Heart left ventricle (tissue), 16 donors: ENCODE data around the gene PIAS4. TPM values are rescaled to one million over a fixed set of nuclear protein-coding genes. Genes with fewer than 3 reads are reported as not detected.

Experiments
- ATAC-seq, 4 donors: fragments of 200-7000 bp; cut with Tn5 transposase; one replicate each; pipeline ENCODE4 v1.9.1; 2020 to 2022; ENCODE audit warnings: moderate library complexity in 4 of 4, mild to moderate bottlenecking in 3 of 4, moderate number of reproducible peaks in 1 of 4
- DNase-seq, 5 donors: peaks; one replicate each; pipeline ENCODE4 v3.0.0-alpha.2; 2020
- H3K27ac ChIP-seq, 12 donors: fragments of 200-600 bp; sonication (generic) in 4 of 12; one replicate each; pipeline versions ENCODE4 v1.5.0 to v1.8.0; 2016 to 2022; ENCODE audit warnings: mild to moderate bottlenecking in 2 of 12
- H3K27me3 ChIP-seq, 9 donors: fragments of 200-600 bp; sonication (generic) in 2 of 9; one replicate each; pipeline versions ENCODE4 v1.5.1 to v1.8.0; 2016 to 2022; ENCODE audit warnings: mild to moderate bottlenecking in 3 of 9
- H3K36me3 ChIP-seq, 9 donors: fragments of 200-600 bp; sonication (generic) in 2 of 9; one replicate each; pipeline versions ENCODE4 v1.5.0 to v1.8.0; 2018 to 2022; ENCODE audit warnings: mild to moderate bottlenecking in 2 of 9
- H3K4me1 ChIP-seq, 12 donors: fragments of 200-600 bp; sonication (generic) in 4 of 12; one replicate each; pipeline versions ENCODE4 v1.5.0 to v1.8.0; 2016 to 2022; ENCODE audit warnings: mild to moderate bottlenecking in 3 of 12
- H3K4me3 ChIP-seq, 12 donors: fragments of 200-600 bp; sonication (generic) in 4 of 12; one replicate each; pipeline versions ENCODE4 v1.5.0 to v1.8.0; 2017 to 2022; ENCODE audit warnings: mild to moderate bottlenecking in 9 of 12, moderate library complexity in 4 of 12
- H3K9me3 ChIP-seq, 12 donors: fragments of 200-600 bp; sonication (generic) in 4 of 12; one replicate each; pipeline versions ENCODE4 v1.5.0 to v1.8.0; 2016 to 2022; ENCODE audit warnings: mild to moderate bottlenecking in 1 of 12
- POLR2A ChIP-seq, 2 donors: fragments of 450-650 bp; IDR thresholded peaks; one replicate each; pipeline ENCODE4 v1.6.1; 2017; ENCODE audit warnings: antibody characterized with exemption in 2 of 2, mild to moderate bottlenecking in 2 of 2, moderate library complexity in 2 of 2
- WGBS, 4 donors: extraction: QIAGEN DNeasy Blood & Tissue Kit in 2 of 4; methylation state at CpG; one replicate each; pipeline versions ENCODE4 v1.1.5 to v1.1.7; 2013 to 2018; 5-methylcytosine and 5-hydroxymethylcytosine counted together
- intact Hi-C, 10 donors: fragments of 100-400 bp; cut with DNase I; formaldehyde crosslinking; loops; one replicate each; pipeline versions ENCODE4 v1.11.1 to v1.14.2; 2022
- polyA plus RNA-seq, 2 donors: library from polyadenylated mRNA; stranded (reverse); fragments of 200-250 nt; gene quantifications; one replicate each; pipeline ENCODE4 v1.2.3, GENCODE V29; 2013
- total RNA-seq, 9 donors: library from RNA; depleted of rRNA in 2 of 9; stranded (reverse); fragments of >200 nt in 2 of 9; fragmentation: NEBNext Ultra II Directional in 3 of 9; extraction: Animal tissue kit (Norgen Biotek cat#: 25700) in 3 of 9; gene quantifications; one replicate each; pipeline versions ENCODE4 v1.1.0 to v1.2.4, GENCODE V29; 2016 to 2023
- TF ChIP-seq, protein P1 (sequence below), 12 donors: fragments of 200-600 bp; sonication (generic) in 4 of 12; IDR thresholded peaks; one replicate each; pipeline versions ENCODE4 v1.5.0 to v1.8.0; 2018 to 2022; ENCODE audit warnings: antibody characterized with exemption in 12 of 12, mild to moderate bottlenecking in 5 of 12
- donor health status: ischemic (EF 13 %, LVEDD 7.1; RV severe dilation, severe dysfunction).
- donor health status: healthy with polysubstance abuse.
- donor health status: DM: no; HTN: yes; CAD: no.
- donor health status: DM: no; HTN: no; CAD: no.
- donor health status: ischemic (EF 25% LVEDD 6.9; RV normal size, moderate dysfunction).
- donor health status: ischemic (EF 25% LVEDD 5.7; RV mildly dilated, moderate dysfunction).
- donor health status: healthy.
- donor health status: DM: yes; HTN: yes; CAD: no.
- donor health status: ischemic (EF 35%, LVEDD 5.7; RV mildly dilated, moderate dysfunction).
- donor health status: nonischemic (EF 11% LVEDD 7.7; RV severe dilation, severe dysfunction).
- donor health status: DM: yes; HTN: yes; CAD: no.
- donor health status: PGD.
- donor health status: ischemic (EF 29% LVEDD 5.4; RV normal size, mild dysfunction).
- donor health status: nonischemic (EF 23%, LVEDD 6.1; RV moderate dilation, normal function).

PIAS4 gene
- total and polyA plus RNA-seq, 11 donors = 12.3 to 19.1 (median 15.3) TPM

DNA sequence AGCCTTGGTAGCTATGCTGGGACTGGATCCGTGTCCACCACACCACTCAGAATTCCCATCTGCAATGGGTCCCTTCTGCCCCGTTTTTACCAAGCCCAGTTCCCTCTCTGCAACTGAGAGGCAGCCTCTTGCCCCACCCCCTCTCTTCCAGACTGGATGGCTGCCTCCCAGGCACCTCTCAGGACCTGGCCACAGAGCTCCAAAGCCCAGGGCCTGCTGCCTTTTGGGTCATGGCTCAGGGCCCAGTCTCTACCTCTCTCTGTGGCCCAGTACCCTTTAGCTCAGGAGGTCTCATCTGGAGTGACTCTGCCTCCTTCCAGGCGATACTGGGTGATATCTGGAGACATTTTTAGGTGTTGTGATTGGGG, 69.5 kb downstream of the PIAS4 start:
- intact Hi-C loops = loop anchor here in 2 of 10 donors (5.0 to 10.0 kb wide), 2 partner anchors 45 to 48 kb away; partner anchors contain the start of gene MAP2K2 (in 2 of the 2)
- WGBS, 4 donors = 61 to 76% (median 75%) methylated on average over 2 to 3 of the region's 3 CpGs
- Histone ChIP-seq H3K9me3 (no peaks in the 10 kb centered on the region), H3K4me3 (no peak overlapping the region), H3K36me3 (no peaks in the 10 kb centered on the region), H3K27me3 (no peaks in the 10 kb centered on the region), H3K27ac (peak overlapping the region in 10 of 12 donors; percentile 81 to 96 (median 90)), H3K4me1 (peaks cover 0 to 44% (median 14%) of the 10 kb centered on the region in 12 donors)
- DNase-seq = peak in 2 of 5 donors; percentile 33 to 54
- peak in 2 of 4 donors; percentile 25 to 28 for ATAC-seq
- TF ChIP-seq, protein P1, sequence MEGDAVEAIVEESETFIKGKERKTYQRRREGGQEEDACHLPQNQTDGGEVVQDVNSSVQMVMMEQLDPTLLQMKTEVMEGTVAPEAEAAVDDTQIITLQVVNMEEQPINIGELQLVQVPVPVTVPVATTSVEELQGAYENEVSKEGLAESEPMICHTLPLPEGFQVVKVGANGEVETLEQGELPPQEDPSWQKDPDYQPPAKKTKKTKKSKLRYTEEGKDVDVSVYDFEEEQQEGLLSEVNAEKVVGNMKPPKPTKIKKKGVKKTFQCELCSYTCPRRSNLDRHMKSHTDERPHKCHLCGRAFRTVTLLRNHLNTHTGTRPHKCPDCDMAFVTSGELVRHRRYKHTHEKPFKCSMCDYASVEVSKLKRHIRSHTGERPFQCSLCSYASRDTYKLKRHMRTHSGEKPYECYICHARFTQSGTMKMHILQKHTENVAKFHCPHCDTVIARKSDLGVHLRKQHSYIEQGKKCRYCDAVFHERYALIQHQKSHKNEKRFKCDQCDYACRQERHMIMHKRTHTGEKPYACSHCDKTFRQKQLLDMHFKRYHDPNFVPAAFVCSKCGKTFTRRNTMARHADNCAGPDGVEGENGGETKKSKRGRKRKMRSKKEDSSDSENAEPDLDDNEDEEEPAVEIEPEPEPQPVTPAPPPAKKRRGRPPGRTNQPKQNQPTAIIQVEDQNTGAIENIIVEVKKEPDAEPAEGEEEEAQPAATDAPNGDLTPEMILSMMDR (IDR thresholded peaks at IDR 0.05) = no peak
- no peak for TF ChIP-seq POLR2A (IDR thresholded peaks at IDR 0.05)

DNA sequence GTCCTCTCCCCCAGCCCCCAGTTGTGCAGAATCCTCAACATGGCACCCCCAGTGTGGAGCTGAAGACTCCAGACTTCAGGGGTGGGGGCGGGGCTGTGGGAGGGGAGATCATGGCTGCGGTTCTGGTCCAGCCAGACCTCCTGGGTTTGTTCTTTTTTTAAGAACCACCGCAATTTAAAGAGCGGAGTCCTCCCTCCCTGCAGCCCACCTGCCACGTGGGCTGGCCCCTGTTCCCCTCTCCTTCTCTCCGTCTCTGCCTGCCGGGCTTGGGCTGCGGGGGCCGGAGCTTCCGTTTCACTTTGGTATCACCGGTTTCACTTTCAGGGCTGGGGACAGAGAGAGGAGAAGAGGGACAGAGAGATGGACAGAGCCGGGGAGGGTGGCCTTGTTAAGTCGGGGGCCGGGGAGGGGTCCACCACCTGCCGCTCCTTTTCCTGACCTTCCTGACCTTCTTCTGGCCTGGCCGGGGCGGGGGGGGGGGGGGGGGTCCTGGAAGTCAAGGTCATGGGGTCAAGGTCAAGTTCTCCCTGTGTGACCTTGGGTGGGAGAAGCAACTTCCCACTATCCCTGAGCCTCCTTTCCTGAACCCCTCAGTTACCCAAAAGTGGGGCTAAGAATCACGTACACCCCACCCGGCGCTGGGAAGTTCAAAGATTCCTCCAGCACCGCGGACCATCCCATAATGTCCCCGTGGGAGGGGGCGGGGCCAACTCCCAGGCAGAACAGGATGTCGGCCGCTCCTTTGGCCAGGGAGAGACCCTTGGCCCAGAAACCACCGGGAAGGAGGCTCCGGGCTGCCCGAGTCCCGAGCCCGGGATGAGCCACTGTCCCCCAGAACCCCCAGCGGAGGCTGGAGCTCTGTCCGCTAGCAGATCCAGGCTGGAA, 70.5 kb downstream of the PIAS4 start:
- H3K9me3 ChIP-seq = no peaks in the 10 kb centered on the region
- peak in 1 of 2 donors; percentile 34 for TF ChIP-seq POLR2A (IDR thresholded peaks at IDR 0.05)
- TF ChIP-seq, protein P1 (IDR thresholded peaks at IDR 0.05) = no peak
- peak overlapping the region in 11 of 12 donors; percentile 40 to 77 (median 61) for H3K4me3 ChIP-seq
- DNase-seq (peak; percentile 84 to 89 (median 87)), ATAC-seq (peak; percentile 71 to 92 (median 80))
- H3K27ac ChIP-seq = peak overlapping the region; percentile 80 to 96 (median 88)
- no peaks in the 10 kb centered on the region for H3K36me3 ChIP-seq
- intact Hi-C loops = loop anchor here in 2 of 10 donors (5.0 to 10.0 kb wide), 2 partner anchors 44 to 47 kb away; partner anchors contain the start of gene MAP2K2 (in 2 of the 2)
- H3K27me3 ChIP-seq = no peaks in the 10 kb centered on the region
- peaks cover 0 to 44% (median 14%) of the 10 kb centered on the region in 12 donors for H3K4me1 ChIP-seq
- 18 to 34% (median 23%) methylated on average over 12 to 33 of the region's 33 CpGs for WGBS, 4 donors

DNA sequence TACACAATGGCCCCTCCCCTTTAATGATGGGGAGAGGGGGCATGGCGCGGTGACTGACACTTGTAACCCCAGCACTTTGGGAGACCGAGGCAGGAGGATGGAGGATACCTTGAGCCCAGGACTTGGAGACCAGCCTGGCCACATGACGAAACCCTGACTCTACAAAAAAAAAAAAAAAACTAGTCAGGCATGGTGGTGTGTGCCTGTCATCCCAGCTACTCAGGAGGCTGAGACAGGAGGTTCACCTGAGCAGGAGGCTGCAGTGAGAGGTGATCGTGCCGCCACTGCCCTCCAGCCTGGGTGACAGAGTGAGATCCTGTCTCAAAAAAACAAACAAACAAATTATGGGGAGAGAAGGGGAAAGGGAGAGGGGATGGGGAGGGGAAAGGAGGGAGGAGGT, 72.9 kb downstream of the PIAS4 start:
- Histone ChIP-seq H3K4me3 (no peak overlapping the region), H3K9me3 (no peaks in the 10 kb centered on the region), H3K4me1 (peaks cover 0 to 57% (median 19%) of the 10 kb centered on the region in 12 donors), H3K27ac (no peak overlapping the region), H3K27me3 (no peaks in the 10 kb centered on the region), H3K36me3 (no peaks in the 10 kb centered on the region)
- no peak for TF ChIP-seq POLR2A (IDR thresholded peaks at IDR 0.05)
- TF ChIP-seq, protein P1 (IDR thresholded peaks at IDR 0.05) = no peak
- intact Hi-C loops = no loop called here
- DNase-seq (no peak), ATAC-seq (no peak)
- WGBS, 4 donors = 70 to 84% (median 76%) methylated on average over 6 of the region's 6 CpGs

DNA sequence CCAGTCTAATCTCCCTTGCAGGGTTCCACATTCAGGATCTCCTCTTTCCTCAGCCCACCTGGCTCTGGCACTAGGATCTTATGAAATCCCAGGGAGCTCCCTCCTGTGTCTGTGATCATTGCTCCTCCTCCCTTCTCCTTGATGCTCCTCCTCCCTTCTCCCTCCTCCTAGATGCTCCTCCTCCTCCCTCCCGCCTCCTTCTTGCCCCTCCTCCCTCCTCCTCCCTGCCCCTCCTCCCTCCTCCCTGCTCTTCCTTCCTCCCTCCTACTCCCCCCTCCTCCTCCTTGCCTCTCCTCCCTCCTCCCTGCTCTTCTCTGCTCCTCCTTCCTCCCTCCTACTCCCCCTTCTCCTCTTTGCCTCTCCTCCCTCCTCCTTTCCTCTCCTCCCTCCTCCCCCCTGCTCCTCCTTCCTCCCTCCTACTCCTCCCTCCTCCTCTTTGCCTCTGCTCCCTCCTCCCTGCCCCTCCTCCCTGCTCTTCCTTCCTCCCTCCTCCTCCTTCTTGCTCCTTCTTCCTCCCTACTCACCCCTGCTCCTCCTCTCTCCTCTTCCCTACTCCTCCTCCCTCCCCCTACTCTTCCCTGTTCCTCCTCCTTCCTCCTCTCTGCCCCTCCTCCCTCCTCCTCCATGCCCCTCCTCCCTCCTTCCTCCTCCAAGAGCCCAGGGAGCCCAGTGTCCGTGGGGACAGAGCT, 74.0 kb downstream of the PIAS4 start:
- Histone ChIP-seq H3K9me3 (no peaks in the 10 kb centered on the region), H3K36me3 (no peaks in the 10 kb centered on the region), H3K4me1 (peaks cover 0 to 52% (median 19%) of the 10 kb centered on the region in 12 donors), H3K27ac (peak overlapping the region in 3 of 12 donors; percentile 11 to 17 (median 14)), H3K27me3 (no peaks in the 10 kb centered on the region), H3K4me3 (no peak overlapping the region)
- intact Hi-C loops = no loop called here
- peak in 1 of 4 donors; percentile 14 for ATAC-seq
- TF ChIP-seq, protein P1 (IDR thresholded peaks at IDR 0.05) = no peak
- TF ChIP-seq POLR2A (IDR thresholded peaks at IDR 0.05) = no peak
- DNase-seq = no peak
- WGBS, 4 donors = 20 to 37% (median 30%) methylated on average over 2 of the region's 2 CpGs
